Upper lobe of left lung (tissue), 4 donors: ENCODE results near the gene GIPC1.

Source experiments
- CTCF ChIP-seq, 6 experiments: fragments of 450-650 bp in 4 of 6; fragments of 200-600 bp in 2 of 6; sonication (generic) in 2 of 6; IDR thresholded peaks; one replicate each; pipeline ENCODE4 v1.5.1; 2016 to 2019; ENCODE audit warnings: antibody characterized with exemption in 6 of 6
- EP300 ChIP-seq, 4 donors: sonication (generic); formaldehyde crosslinking; IDR thresholded peaks; one replicate each; pipeline ENCODE4 v1.5.1; 2017; ENCODE audit warnings: antibody characterized with exemption in 4 of 4, control low read depth in 2 of 4
- POLR2A ChIP-seq, 4 donors: fragments of 450-650 bp; IDR thresholded peaks; one replicate each; pipeline ENCODE4 v1.5.1; 2016 to 2017; ENCODE audit warnings: antibody characterized with exemption in 4 of 4, mild to moderate bottlenecking in 2 of 4
- POLR2AphosphoS5 ChIP-seq, 2 donors: sonication (generic); formaldehyde crosslinking; IDR thresholded peaks; one replicate each; pipeline ENCODE4 v1.5.1; 2017; ENCODE audit warnings: antibody characterized with exemption in 2 of 2

GRCh38 chr19:14530005-14530348 lies 34.0 kb upstream of the GIPC1 start:
- TF ChIP-seq CTCF (IDR thresholded peaks at IDR 0.05) (no peak), POLR2AphosphoS5 (IDR thresholded peaks at IDR 0.05) (no peak), EP300 (IDR thresholded peaks at IDR 0.05) (no peak), POLR2A (IDR thresholded peaks at IDR 0.05) (no peak)
